ENCODE measurements around the gene ST3GAL6. TPM values are rescaled to one million over a fixed set of nuclear protein-coding genes. Genes with fewer than 3 reads are reported as not detected.

The ST3GAL6 gene
- total and polyA plus RNA-seq, 2 of the 8 experiments (the other 6 are each of a cell fraction or from before 2014, with no cell fraction given), result 3.3 to 6.1 TPM

GRCh38 chr3:98806521-98806920, 43.4 kb downstream of the ST3GAL6 start:
- no peak overlapping the region for H3K23ac ChIP-seq (ENCODE audit: insufficient read length)
- POLR2A ChIA-PET (ENCODE audit: partially characterized antibody), result no interaction called here
- peaks cover 6 to 51% (median 29%) of the 10 kb centered on the region in 4 experiments; a peak in 7 of 8 replicates for H3K36me3 ChIP-seq (ENCODE audit: control insufficient read depth in 2 of 4, insufficient read depth in 4 of 4, low read length in 3 of 4)
- H2BK15ac ChIP-seq (ENCODE audit: low read length), result no peak overlapping the region
- H3K4me3 ChIP-seq (ENCODE audit: extremely low read depth in 1 of 4, insufficient read depth in 2 of 4, low read depth in 3 of 4, low read length in 4 of 4), result no peak overlapping the region
- no peaks in the 10 kb centered on the region for H3K23me2 ChIP-seq (ENCODE audit: low read depth, low read length)
- H3K9me3 ChIP-seq (ENCODE audit: insufficient read depth in 2 of 2, low read depth in 1 of 2, low read length in 1 of 2), result no peaks in the 10 kb centered on the region
- no peak overlapping the region for H3K27ac ChIP-seq (ENCODE audit: low read depth, low read length)
- no peaks in the 10 kb centered on the region for H3K4me1 ChIP-seq (replicated peaks in 1 of 4; ENCODE audit: control insufficient read depth in 3 of 4, insufficient read depth in 4 of 4, low read length in 3 of 4)
- no peak overlapping the region for H2BK5ac ChIP-seq (ENCODE audit: low read depth, low read length)
- no peak overlapping the region for H2AK5ac ChIP-seq (ENCODE audit: low read depth, low read length)
- H3K18ac ChIP-seq (ENCODE audit: extremely low read depth, low read length), result no peak overlapping the region
- FAIRE-seq (no peak), DNase-seq (ENCODE audit: low read depth in 1 of 2, low spot score in 2 of 2) (no peak)
- H3K14ac ChIP-seq (ENCODE audit: insufficient read length), result no peak overlapping the region
- H2BK12ac ChIP-seq (ENCODE audit: low read depth, low read length), result no peak overlapping the region
- H2AFZ ChIP-seq (ENCODE audit: low read length), result no peak overlapping the region
- H2BK20ac ChIP-seq (ENCODE audit: low read length), result no peak overlapping the region
- H3K4me2 ChIP-seq (ENCODE audit: insufficient read depth in 1 of 2, low read depth in 2 of 2, low read length in 2 of 2), result no peak overlapping the region
- H4K20me1 ChIP-seq (replicated peaks in 1 of 2; ENCODE audit: control insufficient read depth in 1 of 2, insufficient read depth in 2 of 2, low read length in 2 of 2), result no peaks in the 10 kb centered on the region
- no peak overlapping the region for H4K8ac ChIP-seq (ENCODE audit: extremely low read depth, insufficient read depth, low read length)
- no peaks in the 10 kb centered on the region for H3K79me2 ChIP-seq (ENCODE audit: control insufficient read depth in 1 of 2, insufficient read depth in 2 of 2, low read length in 2 of 2)
- H3K4ac ChIP-seq (replicated peaks; ENCODE audit: insufficient read length, low read depth, low read length), result no peak overlapping the region
- no peaks in the 10 kb centered on the region for H3K79me1 ChIP-seq (ENCODE audit: low read depth, low read length)
- no peak overlapping the region for H2BK120ac ChIP-seq (replicated peaks; ENCODE audit: low read depth, low read length)
- H4K5ac ChIP-seq (ENCODE audit: insufficient read length, low read depth, low read length), result no peak overlapping the region
- H4K91ac ChIP-seq (replicated peaks; ENCODE audit: insufficient read length, low read length), result no peak overlapping the region
- no peak overlapping the region for H3K56ac ChIP-seq (replicated peaks; ENCODE audit: insufficient read length, low read depth, low read length)
- H3K9ac ChIP-seq (replicated peaks in 1 of 4; ENCODE audit: extremely low read depth in 1 of 4, low read depth in 3 of 4, low read length in 3 of 4), result no peak overlapping the region
- CTCF ChIA-PET (ENCODE audit: partially characterized antibody), result interaction anchor here (0.9 to 1.9 kb wide), 4 partner anchors 11 to 209 kb away, joined by 3 to 6 read pairs (median 4); no protein-coding TSS in a partner anchor
- WGBS, 2 experiments (ENCODE audit: extremely low coverage in 1 of 2, insufficient coverage in 1 of 2, insufficient read length in 1 of 2, insufficient replicate concordance in 2 of 2, low coverage in 1 of 2, low lambda C conversion rate in 2 of 2, missing lambda C conversion rate in 1 of 2), result 92% methylated on average over 1 of the region's 1 CpG; no CpG with 5 or more reads in 1 of the 2 experiments
- no peaks in the 10 kb centered on the region for H3K27me3 ChIP-seq (replicated peaks in 1 of 4; ENCODE audit: control insufficient read depth in 3 of 4, extremely low read depth in 1 of 4, insufficient read depth in 3 of 4, low read length in 3 of 4)
- TF ChIP-seq RAD21 (IDR thresholded peaks at IDR 0.05 in 1 of 2, conservative IDR thresholded peaks at IDR 0.05 in 1 of 2; ENCODE audit: low read depth in 2 of 2, low read length in 2 of 2), result no peak
- TF ChIP-seq SP2 (IDR thresholded peaks at IDR 0.05; ENCODE audit: low read length), result no peak
- TF ChIP-seq SRF (IDR thresholded peaks at IDR 0.05; ENCODE audit: low read depth, low read length), result no peak
- TF ChIP-seq BCL11A (IDR thresholded peaks at IDR 0.05; ENCODE audit: low read depth in 2 of 2, low read length in 2 of 2), result no peak
- no peak for TF ChIP-seq TCF12 (IDR thresholded peaks at IDR 0.05; ENCODE audit: low read depth, low read length)
- TF ChIP-seq EGR1 (IDR thresholded peaks at IDR 0.05; ENCODE audit: borderline replicate concordance, low read depth, low read length), result no peak
- TF ChIP-seq MAFK (IDR thresholded peaks at IDR 0.05; ENCODE audit: low read depth, low read length), result no peak
- TF ChIP-seq E2F6 (IDR thresholded peaks at IDR 0.05), result no peak
- no peak for TF ChIP-seq MAX (IDR thresholded peaks at IDR 0.05)
- no peak for TF ChIP-seq ATF2 (IDR thresholded peaks at IDR 0.05; ENCODE audit: low read length)
- TF ChIP-seq RXRA (IDR thresholded peaks at IDR 0.05; ENCODE audit: insufficient read depth, low read depth, low read length), result no peak
- no peak for TF ChIP-seq GTF2F1 (IDR thresholded peaks at IDR 0.05; ENCODE audit: borderline replicate concordance, low read depth, low read length)
